ENCODE data around the gene DNLZ.

DNA sequence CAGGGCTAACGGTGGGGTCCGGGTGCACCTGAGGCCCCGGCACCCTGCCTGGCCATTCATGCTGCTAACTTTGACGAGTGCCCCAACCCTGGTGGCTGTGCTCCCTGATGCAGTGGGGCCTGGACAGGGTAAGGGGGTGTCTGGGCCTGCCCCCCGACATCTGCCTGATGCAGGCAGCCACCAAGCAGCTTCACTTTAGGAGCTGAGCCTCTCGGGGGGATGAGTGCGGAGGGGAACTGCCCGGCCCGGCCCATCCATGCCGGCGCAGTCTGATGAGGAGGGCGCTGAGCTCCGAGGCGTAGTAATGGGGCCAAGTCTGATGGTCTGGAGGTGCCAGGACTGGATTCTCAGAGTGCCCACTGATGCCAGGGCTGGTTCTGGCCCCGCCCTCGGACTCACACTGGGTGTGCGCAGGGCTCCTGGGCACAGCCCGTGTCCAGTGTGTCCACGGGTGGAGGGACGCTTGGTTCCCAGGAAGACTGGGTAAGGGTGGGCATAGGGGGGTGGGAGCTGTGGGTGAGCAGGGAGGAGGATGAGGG is 16.5 kb downstream of the DNLZ start:
- TF ChIP-seq, protein P1, sequence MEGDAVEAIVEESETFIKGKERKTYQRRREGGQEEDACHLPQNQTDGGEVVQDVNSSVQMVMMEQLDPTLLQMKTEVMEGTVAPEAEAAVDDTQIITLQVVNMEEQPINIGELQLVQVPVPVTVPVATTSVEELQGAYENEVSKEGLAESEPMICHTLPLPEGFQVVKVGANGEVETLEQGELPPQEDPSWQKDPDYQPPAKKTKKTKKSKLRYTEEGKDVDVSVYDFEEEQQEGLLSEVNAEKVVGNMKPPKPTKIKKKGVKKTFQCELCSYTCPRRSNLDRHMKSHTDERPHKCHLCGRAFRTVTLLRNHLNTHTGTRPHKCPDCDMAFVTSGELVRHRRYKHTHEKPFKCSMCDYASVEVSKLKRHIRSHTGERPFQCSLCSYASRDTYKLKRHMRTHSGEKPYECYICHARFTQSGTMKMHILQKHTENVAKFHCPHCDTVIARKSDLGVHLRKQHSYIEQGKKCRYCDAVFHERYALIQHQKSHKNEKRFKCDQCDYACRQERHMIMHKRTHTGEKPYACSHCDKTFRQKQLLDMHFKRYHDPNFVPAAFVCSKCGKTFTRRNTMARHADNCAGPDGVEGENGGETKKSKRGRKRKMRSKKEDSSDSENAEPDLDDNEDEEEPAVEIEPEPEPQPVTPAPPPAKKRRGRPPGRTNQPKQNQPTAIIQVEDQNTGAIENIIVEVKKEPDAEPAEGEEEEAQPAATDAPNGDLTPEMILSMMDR (IDR thresholded peaks at IDR 0.05), result no peak
- TF ChIP-seq POLR2A (IDR thresholded peaks at IDR 0.05), result no peak
